Panc1 (cell line): ENCODE measurements around the gene FGFBP1. TPM values are rescaled to one million over a fixed set of nuclear protein-coding genes. Genes with fewer than 3 reads are reported as not detected.

Experiments used
- ATAC-seq: fragments of 200-7000 bp; cut with Tn5 transposase; 2 replicates; pipeline ENCODE4 v1.9.1; 2020; ENCODE audit warnings: mild to moderate bottlenecking, moderate library complexity
- Bru-seq: library from RNA; stranded (reverse); fragments of 400-500 nt; gene quantifications from one replicate; lab custom pipeline; 2021; lab: Mats Ljungman, UMichigan
- BruChase-seq, 2 experiments: library from RNA; stranded (reverse); fragments of 400-500 nt; gene quantifications; one replicate each; lab custom pipeline; 2021; lab: Mats Ljungman, UMichigan
- BruUV-seq: library from RNA; stranded (reverse); fragments of 400-500 nt; replicated peaks from 2 replicates; lab custom pipeline; 2021; lab: Mats Ljungman, UMichigan
- CTCF ChIA-PET: fragments of 300-600 bp; sonication (Branson Sonifier 250); formaldehyde crosslinking; loops from one replicate; lab custom pipeline; 2022; ENCODE audit warnings: antibody characterized with exemption; lab: Charles Lee
- POLR2A ChIA-PET: fragments of 300-600 bp; sonication (Branson Sonifier 250); formaldehyde crosslinking; loops from one replicate; lab custom pipeline; 2022; ENCODE audit warnings: antibody characterized with exemption; lab: Charles Lee
- DNase-seq: peaks from one replicate; pipeline ENCODE4 v3.0.0-alpha.2; 2010; ENCODE audit warnings: low read depth, low spot score
- H3K27ac ChIP-seq: 2 replicates; pipeline ENCODE4 v1.5.1; 2011; ENCODE audit warnings: mild to moderate bottlenecking, low read length, inconsistent platforms
- H3K27me3 ChIP-seq: fragments of 200-500 bp; sonication (Bioruptor generic); 2 replicates; pipeline ENCODE4 v1.6.0; 2014; ENCODE audit warnings: low read length, inconsistent platforms; ENCODE audit not compliant: control insufficient read depth, insufficient read depth
- H3K36me3 ChIP-seq: fragments of 200-500 bp; sonication (Bioruptor generic); 2 replicates; pipeline ENCODE4 v1.5.1; 2014; ENCODE audit warnings: inconsistent platforms, mild to moderate bottlenecking, low read length, moderate library complexity; ENCODE audit not compliant: control insufficient read depth, insufficient read depth
- H3K4me1 ChIP-seq: 2 replicates; pipeline ENCODE4 v1.5.1; 2011; ENCODE audit warnings: inconsistent platforms, mild to moderate bottlenecking, low read length, moderate library complexity; ENCODE audit not compliant: control insufficient read depth, insufficient read depth
- H3K4me3 ChIP-seq, 2 experiments: 2 replicates each; pipeline ENCODE4 v1.5.1; 2011 to 2012; ENCODE audit warnings: low read depth in 2 of 2, low read length in 2 of 2, mild to moderate bottlenecking in 2 of 2, inconsistent platforms in 1 of 2, moderate library complexity in 1 of 2
- H3K9me3 ChIP-seq: fragments of 200-500 bp; sonication (Bioruptor generic); 2 replicates; pipeline ENCODE4 v1.5.1; 2014; ENCODE audit warnings: low read depth, mild to moderate bottlenecking, inconsistent platforms, low read length, moderate library complexity; ENCODE audit not compliant: control insufficient read depth, insufficient read depth
- CTCF ChIP-seq: fragments of 450-650 bp; IDR thresholded peaks from 2 replicates; pipeline ENCODE4 v1.5.1; 2017; ENCODE audit warnings: mild to moderate bottlenecking
- POLR2AphosphoS5 ChIP-seq: IDR thresholded peaks from 2 replicates; pipeline ENCODE4 v1.6.1; 2012; ENCODE audit warnings: mild to moderate bottlenecking, low read depth, low read length, moderate library complexity
- SIN3A ChIP-seq: IDR thresholded peaks from 2 replicates; pipeline ENCODE4 v1.6.1; 2012; ENCODE audit warnings: low read depth, mild to moderate bottlenecking, low read length, moderate library complexity, borderline replicate concordance; ENCODE audit not compliant: insufficient read depth
- TCF7L2 ChIP-seq: IDR thresholded peaks from 2 replicates; pipeline ENCODE4 v1.6.1; 2011; ENCODE audit warnings: mild to moderate bottlenecking, low read depth, low read length, inconsistent platforms
- in situ Hi-C: cut with HindIII; loops from 2 replicates; pipeline ENCODE4 v1.10.0; 2016; ENCODE audit warnings: low sequenced_read_pairs, low pct_unique_long_range_greater_than_20kb
- intact Hi-C: fragments of 100-400 bp; cut with micrococcal nuclease; formaldehyde crosslinking; loops from one replicate; pipeline ENCODE4 v1.10.0; 2022; ENCODE audit not compliant: unreplicated experiment
- long read RNA-seq: library from polyadenylated mRNA; unstranded; transcript quantifications from one replicate; pipeline ENCODE4 v2.0.0, GENCODE V29; 2021; ENCODE audit not compliant: unreplicated experiment
- polyA plus RNA-seq: library from polyadenylated mRNA; unstranded; fragments of >200 nt; gene quantifications from one replicate; pipeline ENCODE4 v1.2.1, GENCODE V29; 2012; ENCODE audit warnings: missing spikeins; ENCODE audit not compliant: insufficient read length
- total RNA-seq: library from RNA; stranded (reverse); gene quantifications from one replicate; pipeline ENCODE4 v1.2.1, GENCODE V29; 2021; ENCODE audit not compliant: unreplicated experiment
- TF ChIP-seq, protein P1 (sequence below), 2 experiments: IDR thresholded peaks; 2 replicates each; pipeline ENCODE4 v1.6.1; 2011 to 2012; ENCODE audit warnings: low read depth in 2 of 2, control low read depth in 1 of 2, low read length in 1 of 2, mild to moderate bottlenecking in 1 of 2, moderate library complexity in 1 of 2; ENCODE audit not compliant: insufficient read depth in 1 of 2

The FGFBP1 gene
- total RNA-seq (0.39 TPM), Bru-seq, nascent RNA (percentile 15 among the genes with signal in this experiment), BruChase-seq, experiment 1, labeled RNA remaining after a 2-hour chase (percentile 15 among the genes with signal in this experiment), BruChase-seq, experiment 2, labeled RNA remaining after a 6-hour chase (percentile 16 among the genes with signal in this experiment)
- not detected for polyA plus RNA-seq
- long read RNA-seq, partial matches to known transcripts, result 1 of 1 reads
- long read RNA-seq, other reads (novel, unspliced or antisense), result 0 of 1 reads

DNA sequence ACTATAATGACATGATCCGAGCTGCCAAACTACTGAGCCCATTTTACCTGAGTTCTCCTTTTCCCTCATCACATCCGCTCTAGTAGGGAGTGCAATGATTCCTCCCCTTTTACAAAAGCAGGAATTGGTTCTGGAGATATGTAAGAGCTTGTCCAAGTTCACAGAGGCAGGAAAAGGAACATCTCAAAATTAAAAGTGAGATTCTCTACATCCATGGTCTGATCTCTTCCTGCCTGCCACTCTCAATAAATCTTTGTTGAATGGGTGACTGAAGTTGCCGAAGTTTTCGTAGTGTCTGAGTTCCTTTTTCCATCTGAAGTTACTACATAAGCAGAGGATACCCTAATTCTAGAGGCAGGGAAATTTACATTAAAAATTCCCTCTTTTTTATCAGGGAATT lies at the start of gene FGFBP1:
TSS of gene FGFBP1 (minus strand) at position 101 of the 400 bp plus-strand sequence. CDS start 2,108 bp downstream, outside the sequence.
- ATAC-seq (no peak), DNase-seq (no peak)
- CTCF ChIA-PET, result no interaction called here
- Histone ChIP-seq H3K4me1 (no peaks in the 10 kb centered on the region), H3K27ac (no peak within 1 kb of the TSS), H3K9me3 (no peaks in the 10 kb centered on the region), H3K27me3 (no peaks in the 10 kb centered on the region), H3K4me3 (no peak within 1 kb of the TSS), H3K36me3 (no peaks in the 10 kb centered on the region)
- POLR2A ChIA-PET, result no interaction called here
- no peak for TF ChIP-seq SIN3A
- TF ChIP-seq POLR2AphosphoS5, result no peak
- in situ Hi-C loops, result no loop called here
- intact Hi-C loops, result no loop called here
- BruUV-seq, result no TSS peak

DNA sequence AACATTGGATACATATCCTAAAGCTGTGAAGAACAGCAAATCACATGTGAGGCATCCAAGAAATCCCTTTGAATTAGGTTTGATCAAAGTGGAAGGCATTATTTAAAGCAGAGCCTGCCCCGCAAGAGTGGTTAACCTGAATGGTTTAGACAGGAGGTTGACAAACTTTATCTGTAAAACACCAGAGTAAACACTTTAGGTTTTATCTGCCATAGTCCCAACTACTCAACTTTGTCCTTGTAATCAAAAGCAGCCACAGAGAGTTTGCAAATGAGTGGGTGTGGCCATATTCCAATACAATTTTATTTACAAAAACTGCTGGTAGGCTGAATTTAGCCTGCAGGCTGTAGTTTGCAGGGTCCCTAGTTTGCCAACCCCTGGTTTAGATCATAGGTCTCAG lies 49.7 kb upstream of the FGFBP1 start:
- no peaks in the 10 kb centered on the region for H3K9me3 ChIP-seq
- intact Hi-C loops, result no loop called here
- H3K36me3 ChIP-seq, result no peaks in the 10 kb centered on the region
- in situ Hi-C loops, result no loop called here
- H3K4me1 ChIP-seq, result no peaks in the 10 kb centered on the region
- no TSS peak for BruUV-seq
- no peak overlapping the region for H3K4me3 ChIP-seq
- no peaks in the 10 kb centered on the region for H3K27me3 ChIP-seq
- ATAC-seq (no peak), DNase-seq (no peak)
- CTCF ChIA-PET, result no interaction called here
- no peak overlapping the region for H3K27ac ChIP-seq
- TF ChIP-seq, protein P1, sequence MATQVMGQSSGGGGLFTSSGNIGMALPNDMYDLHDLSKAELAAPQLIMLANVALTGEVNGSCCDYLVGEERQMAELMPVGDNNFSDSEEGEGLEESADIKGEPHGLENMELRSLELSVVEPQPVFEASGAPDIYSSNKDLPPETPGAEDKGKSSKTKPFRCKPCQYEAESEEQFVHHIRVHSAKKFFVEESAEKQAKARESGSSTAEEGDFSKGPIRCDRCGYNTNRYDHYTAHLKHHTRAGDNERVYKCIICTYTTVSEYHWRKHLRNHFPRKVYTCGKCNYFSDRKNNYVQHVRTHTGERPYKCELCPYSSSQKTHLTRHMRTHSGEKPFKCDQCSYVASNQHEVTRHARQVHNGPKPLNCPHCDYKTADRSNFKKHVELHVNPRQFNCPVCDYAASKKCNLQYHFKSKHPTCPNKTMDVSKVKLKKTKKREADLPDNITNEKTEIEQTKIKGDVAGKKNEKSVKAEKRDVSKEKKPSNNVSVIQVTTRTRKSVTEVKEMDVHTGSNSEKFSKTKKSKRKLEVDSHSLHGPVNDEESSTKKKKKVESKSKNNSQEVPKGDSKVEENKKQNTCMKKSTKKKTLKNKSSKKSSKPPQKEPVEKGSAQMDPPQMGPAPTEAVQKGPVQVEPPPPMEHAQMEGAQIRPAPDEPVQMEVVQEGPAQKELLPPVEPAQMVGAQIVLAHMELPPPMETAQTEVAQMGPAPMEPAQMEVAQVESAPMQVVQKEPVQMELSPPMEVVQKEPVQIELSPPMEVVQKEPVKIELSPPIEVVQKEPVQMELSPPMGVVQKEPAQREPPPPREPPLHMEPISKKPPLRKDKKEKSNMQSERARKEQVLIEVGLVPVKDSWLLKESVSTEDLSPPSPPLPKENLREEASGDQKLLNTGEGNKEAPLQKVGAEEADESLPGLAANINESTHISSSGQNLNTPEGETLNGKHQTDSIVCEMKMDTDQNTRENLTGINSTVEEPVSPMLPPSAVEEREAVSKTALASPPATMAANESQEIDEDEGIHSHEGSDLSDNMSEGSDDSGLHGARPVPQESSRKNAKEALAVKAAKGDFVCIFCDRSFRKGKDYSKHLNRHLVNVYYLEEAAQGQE (IDR thresholded peaks at IDR 0.05; ENCODE audit: insufficient read depth in 1 of 2, low read depth in 2 of 2, low read length in 1 of 2), result no peak
- TF ChIP-seq POLR2AphosphoS5, result no peak
- TF ChIP-seq CTCF, result no peak
- no peak for TF ChIP-seq SIN3A
- TF ChIP-seq TCF7L2, result no peak
- POLR2A ChIA-PET, result no interaction called here

GRCh38 chr4:15986907-15987306 lies 48.4 kb upstream of the FGFBP1 start:
- Histone ChIP-seq H3K36me3 (no peaks in the 10 kb centered on the region), H3K27ac (no peak overlapping the region), H3K27me3 (no peaks in the 10 kb centered on the region), H3K4me3 (no peak overlapping the region), H3K4me1 (no peaks in the 10 kb centered on the region), H3K9me3 (no peaks in the 10 kb centered on the region)
- intact Hi-C loops, result no loop called here
- ChIA-PET CTCF (no interaction called here), POLR2A (interaction anchor here (0.5 kb wide), 1 partner anchor 20 kb away, joined by 8 read pairs; no protein-coding TSS in a partner anchor)
- BruUV-seq, result no TSS peak
- ATAC-seq, result no peak
- in situ Hi-C loops, result no loop called here
- DNase-seq, result no peak
- no peak for TF ChIP-seq POLR2AphosphoS5
- TF ChIP-seq, protein P1 (IDR thresholded peaks at IDR 0.05; ENCODE audit: insufficient read depth in 1 of 2, low read depth in 2 of 2, low read length in 1 of 2), result no peak
